OCI-LY3 (cell line): Measurements from ENCODE around the gene SRC.

Source experiments
- H2AFZ ChIP-seq: fragments of 200-600, 300-600 bp; shearing (Covaris generic); 2 replicates; pipeline ENCODE4 v1.6.0; 2014; ENCODE audit warnings: antibody characterized with exemption, low read depth, low read length
- H3K27ac ChIP-seq: fragments of 200-600, 300-600 bp; sonication (generic); 2 replicates; pipeline ENCODE4 v1.5.1; 2014; ENCODE audit warnings: mild to moderate bottlenecking, low read length, moderate library complexity, mixed read lengths
- H3K27me3 ChIP-seq: fragments of 200-600, 300-600 bp; sonication (generic); 2 replicates; pipeline ENCODE4 v1.6.1; 2014; ENCODE audit warnings: low read depth, low read length, mixed read lengths
- H3K36me3 ChIP-seq: fragments of 200-600, 300-600 bp; sonication (generic); replicated peaks from 2 replicates; pipeline ENCODE3; 2014; ENCODE audit warnings: low read depth, low read length, mixed read lengths
- H3K4me1 ChIP-seq: fragments of 300-600, 200-600 bp; sonication (generic); 2 replicates; pipeline ENCODE4 v1.6.1; 2014; ENCODE audit warnings: low read length, mixed read lengths
- H3K4me2 ChIP-seq: fragments of 200-600, 300-600 bp; sonication (generic); 2 replicates; pipeline ENCODE4 v1.6.1; 2014; ENCODE audit warnings: low read length, mixed read lengths
- H3K4me3 ChIP-seq: fragments of 300-600, 200-600 bp; sonication (generic); 2 replicates; pipeline ENCODE4 v1.5.1; 2014; ENCODE audit warnings: antibody characterized with exemption, mild to moderate bottlenecking, low read length, moderate library complexity
- H3K79me2 ChIP-seq: fragments of 300-600, 200-600 bp; shearing (Covaris generic); 2 replicates; pipeline ENCODE4 v1.6.1; 2014; ENCODE audit warnings: mild to moderate bottlenecking, low read length, mixed read lengths
- H3K9ac ChIP-seq: fragments of 300-600, 200-600 bp; shearing (Covaris generic); 2 replicates; pipeline ENCODE4 v1.6.0; 2014; ENCODE audit warnings: mild to moderate bottlenecking, low read length, moderate library complexity
- H3K9me3 ChIP-seq: fragments of 200-600, 300-600 bp; shearing (Covaris generic); 2 replicates; pipeline ENCODE4 v1.6.1; 2014; ENCODE audit warnings: low read length, mixed read lengths; ENCODE audit not compliant: insufficient read depth
- H4K20me1 ChIP-seq: fragments of 200-600, 300-600 bp; sonication (generic); 2 replicates; pipeline ENCODE4 v1.6.1; 2016; ENCODE audit warnings: low read length, mixed read lengths; ENCODE audit not compliant: insufficient read depth
- CTCF ChIP-seq: fragments of 200-600, 300-600 bp; sonication (generic); IDR thresholded peaks from 2 replicates; pipeline ENCODE4 v1.5.1; 2014; ENCODE audit warnings: antibody characterized with exemption, low read length, low read depth
- EZH2phosphoT487 ChIP-seq: fragments of 200-600 bp; shearing (Covaris generic); IDR thresholded peaks from 2 replicates; pipeline ENCODE4 v1.6.1; 2018; ENCODE audit warnings: antibody characterized with exemption, mixed run types, low read depth

The SRC gene

DNA sequence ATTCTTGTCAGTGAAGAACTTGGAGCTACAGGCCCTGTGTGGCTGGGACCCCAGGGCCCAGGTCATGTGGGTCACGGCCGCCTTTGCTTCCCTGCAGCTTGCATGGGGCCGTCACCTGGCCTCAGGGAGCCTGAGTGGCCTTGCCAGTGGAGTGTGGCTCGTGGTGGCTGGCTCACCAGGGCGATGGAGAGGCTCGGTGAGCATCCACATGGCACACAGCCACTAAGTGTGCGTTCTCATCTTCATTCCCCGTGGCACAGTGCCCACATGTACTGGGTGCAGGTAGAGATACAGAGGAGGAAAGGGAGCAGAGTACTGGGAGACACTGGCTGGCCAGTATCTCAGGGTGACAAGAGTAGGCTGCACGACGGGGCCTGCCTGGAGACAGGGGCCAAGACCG lies 35.0 kb upstream of the SRC start:
- H4K20me1 ChIP-seq: no peaks in the 10 kb centered on the region
- peaks cover 76% of the 10 kb centered on the region for H3K4me1 ChIP-seq
- H2AFZ ChIP-seq: no peak overlapping the region
- no peak overlapping the region for H3K27ac ChIP-seq
- H3K36me3 ChIP-seq: peaks cover 72% of the 10 kb centered on the region
- no peak overlapping the region for H3K4me2 ChIP-seq
- TF ChIP-seq EZH2phosphoT487: no peak
- no peak for TF ChIP-seq CTCF
- no peak overlapping the region for H3K4me3 ChIP-seq
- H3K9me3 ChIP-seq: no peaks in the 10 kb centered on the region
- no peak overlapping the region for H3K9ac ChIP-seq
- no peaks in the 10 kb centered on the region for H3K27me3 ChIP-seq
- H3K79me2 ChIP-seq: peaks cover 76% of the 10 kb centered on the region

DNA sequence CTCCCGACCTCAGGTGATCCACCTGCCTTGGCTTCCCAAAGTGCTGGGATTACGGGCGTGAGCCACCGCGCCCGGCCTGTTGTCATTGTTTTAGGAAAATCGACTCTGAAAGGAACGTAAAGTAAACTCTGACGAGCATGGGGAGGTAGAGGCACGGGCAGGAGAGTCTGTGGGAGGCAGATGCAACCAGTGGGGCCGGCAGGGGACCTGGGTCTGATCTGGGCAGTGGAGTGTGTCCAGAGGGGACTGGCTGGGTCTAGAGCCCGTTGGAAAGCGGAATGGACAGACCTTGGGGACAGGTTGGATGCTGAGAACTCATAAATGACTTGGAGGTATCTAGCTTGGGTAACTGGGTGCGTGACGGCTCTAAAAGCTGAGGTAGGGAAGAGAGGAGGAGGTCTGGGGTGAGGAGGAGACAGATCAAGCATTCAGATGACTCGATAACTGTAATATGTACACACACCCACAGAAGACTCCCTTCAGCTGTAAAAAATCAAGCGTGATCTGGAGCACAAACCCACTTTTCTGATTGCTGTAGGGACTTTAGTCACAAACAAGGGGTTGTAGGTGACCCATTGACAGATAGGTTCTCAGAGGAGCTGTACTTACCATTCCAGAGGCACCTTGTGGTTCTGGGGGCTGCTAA lies 34.1 kb upstream of the SRC start:
- H3K36me3 ChIP-seq: peaks cover 66% of the 10 kb centered on the region
- no peaks in the 10 kb centered on the region for H4K20me1 ChIP-seq
- H3K9ac ChIP-seq: no peak overlapping the region
- peaks cover 69% of the 10 kb centered on the region for H3K79me2 ChIP-seq
- H3K4me1 ChIP-seq: peaks cover 77% of the 10 kb centered on the region
- H2AFZ ChIP-seq: no peak overlapping the region
- H3K4me2 ChIP-seq: no peak overlapping the region
- TF ChIP-seq CTCF (no peak), EZH2phosphoT487 (no peak)
- H3K4me3 ChIP-seq: no peak overlapping the region
- H3K9me3 ChIP-seq: no peaks in the 10 kb centered on the region
- H3K27me3 ChIP-seq: no peaks in the 10 kb centered on the region
- 0 out of 2 replicates have a peak overlapping the region, but pooled peaks have one; percentile 2 for H3K27ac ChIP-seq

- H4K20me1 ChIP-seq: no peaks in the 10 kb centered on the region
- H2AFZ ChIP-seq: no peak overlapping the region
- peaks cover 62% of the 10 kb centered on the region for H3K4me1 ChIP-seq
- no peak overlapping the region for H3K4me3 ChIP-seq
- H3K27ac ChIP-seq: no peak overlapping the region
- H3K9ac ChIP-seq: no peak overlapping the region
- H3K79me2 ChIP-seq: peaks cover 56% of the 10 kb centered on the region
- no peaks in the 10 kb centered on the region for H3K27me3 ChIP-seq
- peaks cover 76% of the 10 kb centered on the region for H3K36me3 ChIP-seq
- no peak for TF ChIP-seq CTCF
- no peak for TF ChIP-seq EZH2phosphoT487
- H3K9me3 ChIP-seq: no peaks in the 10 kb centered on the region
- H3K4me2 ChIP-seq: no peak overlapping the region
Observed at GRCh38 chr20:37313546-37314091, 32.3 kb upstream of the SRC start.

DNA sequence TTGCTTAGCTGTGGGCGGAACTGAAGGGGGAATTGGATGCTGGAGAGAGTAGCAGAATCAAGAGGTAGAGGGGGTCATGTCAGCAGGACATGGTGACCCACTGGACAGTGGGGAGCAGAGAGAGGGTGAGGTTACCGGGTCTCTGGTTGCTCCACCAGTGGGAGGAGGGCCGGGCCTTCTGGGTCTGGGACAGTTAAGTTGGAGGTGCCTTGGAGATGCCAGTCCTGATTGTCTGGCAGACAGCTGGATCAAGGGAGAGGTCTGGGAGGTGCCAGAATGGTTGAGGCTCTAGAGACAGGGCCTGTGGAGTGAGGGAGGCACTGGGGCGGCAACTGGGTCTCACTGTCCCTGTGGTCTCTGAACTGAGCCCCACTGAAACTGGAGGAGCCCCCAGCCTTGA lies 31.8 kb upstream of the SRC start:
- TF ChIP-seq EZH2phosphoT487: no peak
- TF ChIP-seq CTCF: no peak
- H3K4me3 ChIP-seq: no peak overlapping the region
- H3K4me1 ChIP-seq: peaks cover 57% of the 10 kb centered on the region
- H3K27ac ChIP-seq: no peak overlapping the region
- H3K9me3 ChIP-seq: no peaks in the 10 kb centered on the region
- peaks cover 53% of the 10 kb centered on the region for H3K79me2 ChIP-seq
- no peaks in the 10 kb centered on the region for H4K20me1 ChIP-seq
- no peak overlapping the region for H3K4me2 ChIP-seq
- peak overlapping the region; percentile 49; the same call in 1 of the 2 replicates for H3K9ac ChIP-seq
- H2AFZ ChIP-seq: no peak overlapping the region
- H3K27me3 ChIP-seq: no peaks in the 10 kb centered on the region
- peaks cover 74% of the 10 kb centered on the region for H3K36me3 ChIP-seq
